Measurements from ENCODE around the gene COL4A6. TPM values are rescaled to one million over a fixed set of nuclear protein-coding genes. Genes with fewer than 3 reads are reported as not detected.

COL4A6 gene
- total and polyA plus RNA-seq, 2 of the 8 experiments (the other 6 are each of a cell fraction or from before 2014, with no cell fraction given) = 5.9 to 11.8 TPM

- no peak for TF ChIP-seq CHD7 (IDR thresholded peaks at IDR 0.05; ENCODE audit: insufficient replicate concordance, low read length)
Observed at GRCh38 chrX:108316456-108316855, 121.8 kb downstream of the COL4A6 start (continued).

All from H1 (cell line).